Measurements from ENCODE around the gene PLCB1. TPM values are rescaled to one million over a fixed set of nuclear protein-coding genes. Genes with fewer than 3 reads are reported as not detected.

Gene PLCB1
- total RNA-seq, 3 donors from 2014 or later = 12.2 to 106 (median 30.5) TPM

GRCh38 chr20:8133851-8134451 lies 1.9 kb downstream of the PLCB1 start:
- Histone ChIP-seq H3K36me3 (no peaks in the 10 kb centered on the region), H3K27ac (peak overlapping the region; percentile 82 to 89), H3K4me1 (no peaks in the 10 kb centered on the region), H3K4me3 (peak overlapping the region; percentile 60 to 90 (median 67)), H3K27me3 (no peaks in the 10 kb centered on the region), H3K9me3 (no peaks in the 10 kb centered on the region)
- TF ChIP-seq POLR2A (IDR thresholded peaks at IDR 0.05) = no peak
- TF ChIP-seq POLR2AphosphoS5 (IDR thresholded peaks at IDR 0.05) = no peak
- TF ChIP-seq, protein P1, sequence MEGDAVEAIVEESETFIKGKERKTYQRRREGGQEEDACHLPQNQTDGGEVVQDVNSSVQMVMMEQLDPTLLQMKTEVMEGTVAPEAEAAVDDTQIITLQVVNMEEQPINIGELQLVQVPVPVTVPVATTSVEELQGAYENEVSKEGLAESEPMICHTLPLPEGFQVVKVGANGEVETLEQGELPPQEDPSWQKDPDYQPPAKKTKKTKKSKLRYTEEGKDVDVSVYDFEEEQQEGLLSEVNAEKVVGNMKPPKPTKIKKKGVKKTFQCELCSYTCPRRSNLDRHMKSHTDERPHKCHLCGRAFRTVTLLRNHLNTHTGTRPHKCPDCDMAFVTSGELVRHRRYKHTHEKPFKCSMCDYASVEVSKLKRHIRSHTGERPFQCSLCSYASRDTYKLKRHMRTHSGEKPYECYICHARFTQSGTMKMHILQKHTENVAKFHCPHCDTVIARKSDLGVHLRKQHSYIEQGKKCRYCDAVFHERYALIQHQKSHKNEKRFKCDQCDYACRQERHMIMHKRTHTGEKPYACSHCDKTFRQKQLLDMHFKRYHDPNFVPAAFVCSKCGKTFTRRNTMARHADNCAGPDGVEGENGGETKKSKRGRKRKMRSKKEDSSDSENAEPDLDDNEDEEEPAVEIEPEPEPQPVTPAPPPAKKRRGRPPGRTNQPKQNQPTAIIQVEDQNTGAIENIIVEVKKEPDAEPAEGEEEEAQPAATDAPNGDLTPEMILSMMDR (IDR thresholded peaks at IDR 0.05) = no peak
- no peak for DNase-seq (ENCODE audit: low spot score in 2 of 2)
- intact Hi-C loops (cut with DNase I; ENCODE audit: low total_unique reads) = no loop called here

- H3K27ac ChIP-seq = no peak overlapping the region
- no peak for TF ChIP-seq POLR2A (IDR thresholded peaks at IDR 0.05)
- TF ChIP-seq, protein P1 (IDR thresholded peaks at IDR 0.05) = no peak
- no peaks in the 10 kb centered on the region for H3K9me3 ChIP-seq
- H3K4me3 ChIP-seq = no peak overlapping the region
- no peaks in the 10 kb centered on the region for H3K36me3 ChIP-seq
- no peaks in the 10 kb centered on the region for H3K27me3 ChIP-seq
- no peaks in the 10 kb centered on the region for H3K4me1 ChIP-seq
- intact Hi-C loops (cut with DNase I; ENCODE audit: low total_unique reads) = no loop called here
- no peak for DNase-seq (ENCODE audit: low spot score in 2 of 2)
These were observed 7.8 kb downstream of the PLCB1 start for GRCh38 chr20:8139899-8140298.

- Histone ChIP-seq H3K4me3 (no peak overlapping the region), H3K27me3 (no peaks in the 10 kb centered on the region), H3K27ac (no peak overlapping the region), H3K9me3 (no peaks in the 10 kb centered on the region), H3K4me1 (no peaks in the 10 kb centered on the region), H3K36me3 (no peaks in the 10 kb centered on the region)
- intact Hi-C loops (cut with DNase I; ENCODE audit: low total_unique reads) = no loop called here
- TF ChIP-seq, protein P1 (IDR thresholded peaks at IDR 0.05) = no peak
- TF ChIP-seq POLR2A (IDR thresholded peaks at IDR 0.05) = no peak
- TF ChIP-seq POLR2AphosphoS5 (IDR thresholded peaks at IDR 0.05) = no peak
- DNase-seq (ENCODE audit: low spot score in 2 of 2) = no peak
These were observed 11.4 kb downstream of the PLCB1 start for GRCh38 chr20:8143474-8143873.

DNA sequence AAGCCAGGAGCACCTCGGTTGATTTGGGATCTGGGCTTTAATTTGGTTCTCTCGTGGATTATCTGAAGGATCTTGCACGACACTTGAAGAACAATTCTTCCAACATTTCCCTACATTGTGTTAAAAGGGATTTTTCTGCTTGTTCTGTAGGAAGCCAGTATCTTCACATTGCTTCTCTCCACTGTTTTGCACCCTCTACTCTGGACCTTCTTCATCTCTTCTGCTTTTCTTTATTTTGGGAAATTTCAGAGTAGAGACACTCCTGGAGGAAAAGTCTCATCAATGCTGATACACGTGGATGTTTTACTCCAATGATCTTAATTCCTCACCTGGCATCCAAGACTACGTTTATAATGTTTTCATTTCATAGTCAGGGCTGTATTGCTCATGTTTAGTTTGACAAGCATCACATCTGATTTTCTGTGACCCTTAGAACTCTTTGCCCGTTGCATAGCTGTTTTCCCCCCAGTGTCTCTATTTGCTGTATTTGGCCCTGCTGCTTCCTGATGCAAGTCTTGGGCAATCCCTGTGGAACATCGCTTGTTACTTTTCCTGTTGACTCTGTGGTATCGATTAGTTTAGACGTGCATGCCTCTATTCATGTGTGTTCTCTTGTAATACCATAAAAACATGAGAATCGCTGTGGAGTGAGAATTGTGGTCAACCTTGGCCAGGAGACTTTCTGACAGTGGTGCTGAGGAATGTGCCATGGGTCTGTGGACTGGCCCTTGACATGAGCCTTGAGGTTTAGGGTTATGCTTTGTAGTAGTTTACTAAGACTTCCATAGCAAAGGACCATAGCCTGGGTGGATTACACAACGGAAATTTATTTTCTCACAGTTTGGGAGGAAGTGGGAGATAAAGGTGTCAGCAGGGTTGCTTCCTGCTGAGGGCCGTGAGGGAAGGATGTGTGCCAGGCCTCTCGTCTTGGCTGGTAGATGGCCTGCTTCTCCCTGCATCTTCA lies 12.5 kb downstream of the PLCB1 start:
- no peaks in the 10 kb centered on the region for H3K4me1 ChIP-seq
- H3K9me3 ChIP-seq = no peaks in the 10 kb centered on the region
- no peak overlapping the region for H3K4me3 ChIP-seq
- intact Hi-C loops (cut with DNase I; ENCODE audit: low total_unique reads) = no loop called here
- TF ChIP-seq POLR2AphosphoS5 (IDR thresholded peaks at IDR 0.05) = no peak
- TF ChIP-seq, protein P1 (IDR thresholded peaks at IDR 0.05) = no peak
- no peak for TF ChIP-seq POLR2A (IDR thresholded peaks at IDR 0.05)
- H3K27ac ChIP-seq = peak overlapping the region; percentile 30 to 51
- no peak for DNase-seq (ENCODE audit: low spot score in 2 of 2)
- H3K27me3 ChIP-seq = no peaks in the 10 kb centered on the region
- no peaks in the 10 kb centered on the region for H3K36me3 ChIP-seq

Data from breast epithelium (tissue), 4 donors.